ENCODE measurements around the gene SLC5A2.
A peak's percentile ranks its signal among the peaks of the same experiment; 100 is the strongest.
"Not testable (repeated sequence)": the region's sequence is repeated elsewhere in the genome, so short reads cannot be mapped to it uniquely, and the experiment has no call there.

Gene SLC5A2

GRCh38 chr16:31477220-31478216, 5.4 kb upstream of the SLC5A2 start:
- no peak for DNase-seq

GRCh38 chr16:31478956-31479355, 4.0 kb upstream of the SLC5A2 start:
- DNase-seq, result no peak

GRCh38 chr16:31479751-31480150, 3.2 kb upstream of the SLC5A2 start:
- no peak for DNase-seq

GRCh38 chr16:31480851-31481536, 1.9 kb upstream of the SLC5A2 start:
- DNase-seq, result no peak

- not testable (repeated sequence) for DNase-seq
Observed at GRCh38 chr16:31484048-31484447, 1.1 kb downstream of the SLC5A2 start.

- DNase-seq, result no peak
Observed at GRCh38 chr16:31484491-31485171, 1.7 kb downstream of the SLC5A2 start.

GRCh38 chr16:31485571-31485970, 2.6 kb downstream of the SLC5A2 start:
- DNase-seq, result no peak

- no peak for DNase-seq
Observed at GRCh38 chr16:31486045-31486444, 3.1 kb downstream of the SLC5A2 start.

- no peak for DNase-seq
Observed at GRCh38 chr16:31487071-31487719, 4.3 kb downstream of the SLC5A2 start.

- peak in 1 of 2 experiments; percentile 13 for DNase-seq
Observed at GRCh38 chr16:31487720-31488467, 5.0 kb downstream of the SLC5A2 start.

- no peak for DNase-seq
Observed at GRCh38 chr16:31488468-31489297, 5.8 kb downstream of the SLC5A2 start.

- no peak for DNase-seq
Observed at GRCh38 chr16:31489298-31489564, 6.3 kb downstream of the SLC5A2 start.

- DNase-seq, result no peak
Observed at GRCh38 chr16:31489616-31490584, 7.0 kb downstream of the SLC5A2 start.

- DNase-seq, result no peak
Observed at GRCh38 chr16:31491778-31492418, 9.0 kb downstream of the SLC5A2 start.

- no peak for DNase-seq
Observed at GRCh38 chr16:31493506-31494125, 10.7 kb downstream of the SLC5A2 start.

GRCh38 chr16:31496670-31497069, 13.7 kb downstream of the SLC5A2 start:
- no peak for DNase-seq

GRCh38 chr16:31498493-31498892, 15.6 kb downstream of the SLC5A2 start:
- DNase-seq, result no peak

GRCh38 chr16:31499928-31500327, 17.0 kb downstream of the SLC5A2 start:
- DNase-seq, result no peak

Data from cerebellar nuclear complex (tissue), 1 donor.